SU-DHL-6 (cell line): Measurements from ENCODE around the gene LRRC3B.

Source experiments
- H2AFZ ChIP-seq: fragments of 200-600 bp; sonication (generic); 2 replicates; pipeline ENCODE4 v1.6.1; 2014; ENCODE audit warnings: low read depth, mild to moderate bottlenecking, moderate library complexity, mixed read lengths, antibody characterized with exemption, low read length; ENCODE audit not compliant: severe bottlenecking
- H3F3A ChIP-seq: fragments of 200-600 bp; shearing (Covaris generic); 2 replicates; pipeline ENCODE4 v1.6.0; 2016; ENCODE audit warnings: antibody characterized with exemption, mild to moderate bottlenecking; ENCODE audit not compliant: insufficient read depth
- H3K27ac ChIP-seq: fragments of 200-600 bp; sonication (generic); 2 replicates; pipeline ENCODE4 v1.5.1; 2016; ENCODE audit warnings: low read depth, mild to moderate bottlenecking, low read length, moderate library complexity, mixed read lengths
- H3K27me3 ChIP-seq: fragments of 200-600 bp; sonication (generic), shearing (Covaris generic); 2 replicates; pipeline ENCODE4 v1.6.0; 2014; ENCODE audit warnings: mild to moderate bottlenecking, low read length
- H3K36me3 ChIP-seq: fragments of 200-600 bp; sonication (generic); 2 replicates; pipeline ENCODE4 v1.6.1; 2014; ENCODE audit warnings: mild to moderate bottlenecking, low read length, mixed read lengths
- H3K4me2 ChIP-seq: fragments of 300-600, 200-600 bp; shearing (Covaris generic), sonication (generic); 2 replicates; pipeline ENCODE4 v1.6.0; 2014; ENCODE audit warnings: low read length, low read depth, mild to moderate bottlenecking; ENCODE audit not compliant: poor library complexity, severe bottlenecking
- H3K4me3 ChIP-seq: fragments of 200-600 bp; sonication (generic); 2 replicates; pipeline ENCODE4 v1.5.1; 2014; ENCODE audit warnings: antibody characterized with exemption, low read length, mild to moderate bottlenecking, mixed read lengths; ENCODE audit not compliant: insufficient read depth, poor library complexity, severe bottlenecking
- H3K79me2 ChIP-seq: fragments of 200-600 bp; sonication (generic); 2 replicates; pipeline ENCODE4 v1.6.1; 2014; ENCODE audit warnings: mild to moderate bottlenecking, low read length, moderate library complexity; ENCODE audit not compliant: insufficient read depth
- H3K9ac ChIP-seq: fragments of 200-600 bp; sonication (generic); 2 replicates; pipeline ENCODE4 v1.7.0; 2014; ENCODE audit warnings: mild to moderate bottlenecking, low read length
- H3K9me2 ChIP-seq: fragments of 200-600 bp; sonication (generic); replicated peaks from 2 replicates; pipeline ENCODE4 v1.6.1; 2014; ENCODE audit warnings: low read length; ENCODE audit not compliant: insufficient read depth
- H3K9me3 ChIP-seq: fragments of 200-600 bp; sonication (generic); 2 replicates; pipeline ENCODE4 v1.6.1; 2014; ENCODE audit warnings: low read length, mixed read lengths; ENCODE audit not compliant: insufficient read depth
- H4K20me1 ChIP-seq: fragments of 200-600 bp; sonication (generic); 2 replicates; pipeline ENCODE4 v1.6.1; 2014; ENCODE audit warnings: low read depth, mild to moderate bottlenecking, antibody characterized with exemption, low read length, moderate library complexity, mixed read lengths
- EZH2phosphoT487 ChIP-seq: fragments of 200-600 bp; sonication (generic), shearing (Covaris generic); conservative IDR thresholded peaks from 2 replicates; pipeline ENCODE4 v1.6.1; 2018; ENCODE audit warnings: mild to moderate bottlenecking, antibody characterized with exemption, low read length, moderate library complexity, mixed read lengths
- TF ChIP-seq, protein P1 (sequence below): fragments of 200-600 bp; sonication (generic); IDR thresholded peaks from one replicate; pipeline ENCODE4 v1.5.1; 2017; ENCODE audit warnings: antibody characterized with exemption, mild to moderate bottlenecking, low read length, moderate library complexity; ENCODE audit not compliant: insufficient read depth, poor library complexity, severe bottlenecking

Gene LRRC3B

GRCh38 chr3:26682406-26682805 lies 59.8 kb downstream of the LRRC3B start:
- no peak overlapping the region for H3K4me3 ChIP-seq
- H3K4me2 ChIP-seq: no peak overlapping the region
- H3K27ac ChIP-seq: no peak overlapping the region
- no peaks in the 10 kb centered on the region for H3K27me3 ChIP-seq
- TF ChIP-seq, protein P1, sequence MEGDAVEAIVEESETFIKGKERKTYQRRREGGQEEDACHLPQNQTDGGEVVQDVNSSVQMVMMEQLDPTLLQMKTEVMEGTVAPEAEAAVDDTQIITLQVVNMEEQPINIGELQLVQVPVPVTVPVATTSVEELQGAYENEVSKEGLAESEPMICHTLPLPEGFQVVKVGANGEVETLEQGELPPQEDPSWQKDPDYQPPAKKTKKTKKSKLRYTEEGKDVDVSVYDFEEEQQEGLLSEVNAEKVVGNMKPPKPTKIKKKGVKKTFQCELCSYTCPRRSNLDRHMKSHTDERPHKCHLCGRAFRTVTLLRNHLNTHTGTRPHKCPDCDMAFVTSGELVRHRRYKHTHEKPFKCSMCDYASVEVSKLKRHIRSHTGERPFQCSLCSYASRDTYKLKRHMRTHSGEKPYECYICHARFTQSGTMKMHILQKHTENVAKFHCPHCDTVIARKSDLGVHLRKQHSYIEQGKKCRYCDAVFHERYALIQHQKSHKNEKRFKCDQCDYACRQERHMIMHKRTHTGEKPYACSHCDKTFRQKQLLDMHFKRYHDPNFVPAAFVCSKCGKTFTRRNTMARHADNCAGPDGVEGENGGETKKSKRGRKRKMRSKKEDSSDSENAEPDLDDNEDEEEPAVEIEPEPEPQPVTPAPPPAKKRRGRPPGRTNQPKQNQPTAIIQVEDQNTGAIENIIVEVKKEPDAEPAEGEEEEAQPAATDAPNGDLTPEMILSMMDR: no peak
- no peak for TF ChIP-seq EZH2phosphoT487
- H3K79me2 ChIP-seq: no peaks in the 10 kb centered on the region
- no peak overlapping the region for H2AFZ ChIP-seq
- H3F3A ChIP-seq: no peaks in the 10 kb centered on the region
- no peaks in the 10 kb centered on the region for H3K36me3 ChIP-seq
- no peaks in the 10 kb centered on the region for H3K9me3 ChIP-seq
- no peaks in the 10 kb centered on the region for H4K20me1 ChIP-seq
- H3K9ac ChIP-seq: no peak overlapping the region
- no peaks in the 10 kb centered on the region for H3K9me2 ChIP-seq

GRCh38 chr3:26683902-26684301 lies 61.3 kb downstream of the LRRC3B start:
- Histone ChIP-seq H3F3A (no peaks in the 10 kb centered on the region), H3K4me2 (no peak overlapping the region), H3K9ac (no peak overlapping the region), H3K36me3 (no peaks in the 10 kb centered on the region), H3K9me2 (no peaks in the 10 kb centered on the region), H2AFZ (no peak overlapping the region), H3K27ac (no peak overlapping the region), H3K27me3 (no peaks in the 10 kb centered on the region), H3K9me3 (no peaks in the 10 kb centered on the region), H4K20me1 (no peaks in the 10 kb centered on the region), H3K79me2 (no peaks in the 10 kb centered on the region), H3K4me3 (no peak overlapping the region)
- TF ChIP-seq, protein P1: no peak
- no peak for TF ChIP-seq EZH2phosphoT487

GRCh38 chr3:26687466-26687865 lies 64.9 kb downstream of the LRRC3B start:
- Histone ChIP-seq H3K9ac (no peak overlapping the region), H3K4me3 (no peak overlapping the region), H3K9me2 (no peaks in the 10 kb centered on the region), H3K27ac (no peak overlapping the region), H3F3A (no peaks in the 10 kb centered on the region), H2AFZ (no peak overlapping the region), H3K36me3 (no peaks in the 10 kb centered on the region), H3K27me3 (no peaks in the 10 kb centered on the region), H3K79me2 (no peaks in the 10 kb centered on the region), H3K9me3 (no peaks in the 10 kb centered on the region), H4K20me1 (no peaks in the 10 kb centered on the region), H3K4me2 (no peak overlapping the region)
- TF ChIP-seq, protein P1: no peak
- no peak for TF ChIP-seq EZH2phosphoT487

GRCh38 chr3:26699553-26699952 lies 77.0 kb downstream of the LRRC3B start:
- Histone ChIP-seq H3K27ac (no peak overlapping the region), H3K27me3 (no peaks in the 10 kb centered on the region), H3K4me3 (no peak overlapping the region), H3K79me2 (no peaks in the 10 kb centered on the region), H3K9me2 (no peaks in the 10 kb centered on the region; the same call in 1 of the 2 replicates), H3K9ac (no peak overlapping the region), H3F3A (no peaks in the 10 kb centered on the region), H3K36me3 (no peaks in the 10 kb centered on the region), H3K9me3 (no peaks in the 10 kb centered on the region), H2AFZ (no peak overlapping the region), H3K4me2 (no peak overlapping the region), H4K20me1 (no peaks in the 10 kb centered on the region)
- no peak for TF ChIP-seq EZH2phosphoT487
- TF ChIP-seq, protein P1: no peak
